ENCODE results near the gene CACHD1. TPM values are rescaled to one million over a fixed set of nuclear protein-coding genes. Genes with fewer than 3 reads are reported as not detected.

CACHD1 gene
- total and polyA plus RNA-seq, 8 donors: 11.3 to 38.0 (median 32.7) TPM

DNA sequence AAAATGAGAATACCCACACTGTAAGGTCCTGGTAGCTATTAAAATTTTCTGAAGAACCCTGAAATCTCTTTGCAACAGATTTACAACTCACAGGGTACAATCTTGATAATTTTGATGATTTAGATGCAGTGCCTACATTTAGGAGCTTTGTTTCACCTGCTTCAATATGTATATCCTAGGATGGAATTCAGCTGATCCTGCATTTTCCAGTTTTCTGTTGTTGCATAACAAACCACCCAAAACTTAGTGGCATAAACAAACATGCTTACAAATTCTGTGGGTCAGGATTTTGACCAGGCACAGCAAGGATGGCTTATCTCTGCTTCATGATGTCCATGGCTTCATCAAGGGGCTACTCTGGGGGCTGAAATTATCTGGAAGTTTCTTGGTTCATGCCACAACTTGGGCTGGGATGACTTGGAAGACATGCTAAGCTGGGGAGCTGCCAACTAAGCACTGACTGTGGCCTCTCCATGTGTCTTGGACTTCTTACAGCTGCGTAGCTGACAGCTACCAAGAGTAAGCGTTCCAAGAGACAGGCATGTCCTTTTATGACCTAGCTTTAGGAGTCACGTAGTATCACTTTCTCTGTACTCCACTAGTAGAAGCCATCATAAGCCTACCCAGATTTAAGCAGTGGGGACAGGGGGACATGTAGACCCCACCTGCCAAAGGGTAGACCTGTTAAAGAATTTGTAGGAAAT is 108.5 kb downstream of the CACHD1 start:
- Histone ChIP-seq H3K4me1 (no peaks in the 10 kb centered on the region), H3K27me3 (no peaks in the 10 kb centered on the region), H3K9me3 (no peaks in the 10 kb centered on the region), H3K36me3 (no peaks in the 10 kb centered on the region), H3K27ac (no peak overlapping the region), H3K4me3 (no peak overlapping the region)
- intact Hi-C loops (cut with DNase I): no loop called here
- ATAC-seq: no peak
- TF ChIP-seq, protein P1, sequence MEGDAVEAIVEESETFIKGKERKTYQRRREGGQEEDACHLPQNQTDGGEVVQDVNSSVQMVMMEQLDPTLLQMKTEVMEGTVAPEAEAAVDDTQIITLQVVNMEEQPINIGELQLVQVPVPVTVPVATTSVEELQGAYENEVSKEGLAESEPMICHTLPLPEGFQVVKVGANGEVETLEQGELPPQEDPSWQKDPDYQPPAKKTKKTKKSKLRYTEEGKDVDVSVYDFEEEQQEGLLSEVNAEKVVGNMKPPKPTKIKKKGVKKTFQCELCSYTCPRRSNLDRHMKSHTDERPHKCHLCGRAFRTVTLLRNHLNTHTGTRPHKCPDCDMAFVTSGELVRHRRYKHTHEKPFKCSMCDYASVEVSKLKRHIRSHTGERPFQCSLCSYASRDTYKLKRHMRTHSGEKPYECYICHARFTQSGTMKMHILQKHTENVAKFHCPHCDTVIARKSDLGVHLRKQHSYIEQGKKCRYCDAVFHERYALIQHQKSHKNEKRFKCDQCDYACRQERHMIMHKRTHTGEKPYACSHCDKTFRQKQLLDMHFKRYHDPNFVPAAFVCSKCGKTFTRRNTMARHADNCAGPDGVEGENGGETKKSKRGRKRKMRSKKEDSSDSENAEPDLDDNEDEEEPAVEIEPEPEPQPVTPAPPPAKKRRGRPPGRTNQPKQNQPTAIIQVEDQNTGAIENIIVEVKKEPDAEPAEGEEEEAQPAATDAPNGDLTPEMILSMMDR (IDR thresholded peaks at IDR 0.05): no peak
- DNase-seq: peak in 2 of 4 donors; percentile 75 to 79

DNA sequence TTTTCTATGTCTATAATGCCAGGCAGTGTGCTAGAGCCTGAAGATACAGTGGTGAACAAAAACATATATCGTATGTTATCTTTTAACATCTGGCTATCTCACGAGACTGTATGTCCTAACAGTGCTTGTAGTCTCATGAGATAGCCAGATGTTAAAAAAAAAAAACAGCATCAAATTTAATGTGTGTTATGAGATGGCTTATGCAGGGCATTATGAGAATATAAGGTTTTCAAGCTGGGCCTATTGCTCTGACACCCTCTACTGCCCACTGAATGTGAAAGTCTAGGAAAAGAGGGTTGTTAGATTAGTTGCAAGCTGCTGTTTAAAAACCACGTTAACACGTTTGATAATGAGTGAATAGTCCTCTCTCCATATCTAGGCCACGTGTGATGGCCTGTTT is 109.8 kb downstream of the CACHD1 start:
- Histone ChIP-seq H3K27ac (no peak overlapping the region), H3K36me3 (no peaks in the 10 kb centered on the region), H3K4me1 (no peaks in the 10 kb centered on the region), H3K9me3 (no peaks in the 10 kb centered on the region), H3K27me3 (no peaks in the 10 kb centered on the region), H3K4me3 (no peak overlapping the region)
- no peak for DNase-seq
- TF ChIP-seq, protein P1 (IDR thresholded peaks at IDR 0.05): no peak
- intact Hi-C loops (cut with DNase I): no loop called here
- no peak for ATAC-seq

DNA sequence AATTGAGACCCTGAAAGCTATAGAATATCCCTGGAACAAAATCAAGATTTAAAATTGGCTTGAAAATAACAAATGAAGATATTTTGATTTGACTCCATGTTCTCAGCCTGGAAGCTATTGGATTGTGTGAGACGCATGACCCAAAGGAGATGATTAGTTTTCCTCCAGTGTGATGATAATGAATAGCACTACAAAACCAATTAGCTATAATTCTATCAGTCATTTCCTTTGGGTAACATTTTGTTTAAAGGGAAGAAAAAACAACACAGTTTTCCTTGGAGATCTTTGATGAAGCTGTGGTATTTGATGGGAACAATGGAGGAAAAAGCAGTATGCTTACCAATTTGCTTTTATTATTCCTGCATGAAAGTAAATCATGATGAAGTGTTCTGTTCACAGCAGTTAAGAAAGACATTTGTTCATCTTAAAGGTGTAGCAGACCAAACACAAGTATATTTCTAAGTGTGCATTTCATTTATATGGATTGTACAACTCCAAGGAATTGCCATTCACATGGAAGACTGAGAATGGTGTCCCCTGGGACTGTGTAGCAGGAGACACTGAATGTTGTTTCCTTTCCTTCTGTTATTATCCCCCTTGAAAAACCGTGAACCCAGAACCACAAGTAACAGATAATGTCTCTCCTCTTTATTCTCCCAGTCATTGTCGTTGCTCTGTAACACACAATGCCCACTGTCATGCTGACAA is 111.4 kb downstream of the CACHD1 start:
- Histone ChIP-seq H3K27ac (no peak overlapping the region), H3K27me3 (no peaks in the 10 kb centered on the region), H3K4me3 (no peak overlapping the region), H3K4me1 (no peaks in the 10 kb centered on the region), H3K36me3 (no peaks in the 10 kb centered on the region), H3K9me3 (no peaks in the 10 kb centered on the region)
- no peak for DNase-seq
- TF ChIP-seq, protein P1 (IDR thresholded peaks at IDR 0.05): no peak
- intact Hi-C loops (cut with DNase I): no loop called here
- ATAC-seq: no peak

DNA sequence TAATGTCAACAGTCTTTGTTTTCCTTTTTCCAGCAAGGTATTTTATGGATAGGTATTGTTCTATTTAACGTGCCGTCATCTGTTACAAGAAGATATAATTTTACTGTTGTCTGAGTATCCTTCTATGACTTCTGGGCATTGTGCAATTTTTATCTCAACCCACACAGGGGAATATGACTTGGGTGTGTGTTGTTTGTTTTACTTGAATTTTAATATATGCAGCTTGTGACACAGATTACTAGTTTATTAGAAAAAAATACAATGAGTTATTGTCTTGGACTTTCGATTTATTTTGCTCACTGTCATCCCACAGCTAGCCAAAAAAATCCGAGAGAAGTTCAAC is 111.9 kb downstream of the CACHD1 start:
- intact Hi-C loops (cut with DNase I): no loop called here
- DNase-seq (no peak), ATAC-seq (no peak)
- Histone ChIP-seq H3K27ac (no peak overlapping the region), H3K27me3 (no peaks in the 10 kb centered on the region), H3K4me1 (no peaks in the 10 kb centered on the region), H3K9me3 (no peaks in the 10 kb centered on the region), H3K4me3 (no peak overlapping the region), H3K36me3 (no peaks in the 10 kb centered on the region)
- TF ChIP-seq, protein P1 (IDR thresholded peaks at IDR 0.05): no peak

DNA sequence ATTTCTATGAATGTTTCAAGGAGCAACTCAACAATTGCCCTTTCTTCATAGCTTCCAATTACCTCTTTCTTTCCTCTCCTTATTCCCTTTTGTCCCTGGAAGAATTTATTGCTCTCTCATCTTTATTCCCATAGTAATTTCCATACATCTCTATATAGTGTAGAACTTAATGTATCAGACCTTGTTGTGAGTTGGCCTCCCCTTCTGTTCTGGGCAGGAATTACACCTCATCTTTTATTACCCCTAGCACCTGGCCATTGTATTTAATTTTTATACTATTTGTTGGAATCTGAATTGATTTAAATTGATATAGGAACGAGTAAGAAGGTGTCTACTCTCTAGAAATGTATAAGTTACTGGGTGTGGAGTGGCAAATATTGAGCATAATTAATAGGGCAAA is 114.5 kb downstream of the CACHD1 start:
- H3K27me3 ChIP-seq: no peaks in the 10 kb centered on the region
- no peak overlapping the region for H3K27ac ChIP-seq
- ATAC-seq (no peak), DNase-seq (no peak)
- H3K36me3 ChIP-seq: no peaks in the 10 kb centered on the region
- no peak overlapping the region for H3K4me3 ChIP-seq
- intact Hi-C loops (cut with DNase I): no loop called here
- TF ChIP-seq, protein P1 (IDR thresholded peaks at IDR 0.05): no peak
- no peaks in the 10 kb centered on the region for H3K9me3 ChIP-seq
- no peaks in the 10 kb centered on the region for H3K4me1 ChIP-seq
